VCaP (cell line): ENCODE measurements around the gene LIAS.

ENCODE experiments used
- H3K27ac ChIP-seq: fragments of 450-650 bp; 2 replicates; pipeline ENCODE4 v1.5.1; 2017
- CTCF ChIP-seq: fragments of 450-650 bp; conservative IDR thresholded peaks from 2 replicates; pipeline ENCODE4 v1.5.1; 2017; ENCODE audit warnings: mild to moderate bottlenecking, moderate library complexity

Gene LIAS

GRCh38 chr4:39456946-39457763, 1.7 kb upstream of the LIAS start:
- H3K27ac ChIP-seq = peak overlapping the region; percentile 93
- no peak for TF ChIP-seq CTCF

- peak overlapping the region; percentile 93 for H3K27ac ChIP-seq
Measured at GRCh38 chr4:39458161-39458504, 723 bp upstream of the LIAS start.

- no peak overlapping the region for H3K27ac ChIP-seq
- TF ChIP-seq CTCF = no peak
Measured at GRCh38 chr4:39464886-39465501, 6.1 kb downstream of the LIAS start.

GRCh38 chr4:39466747-39467146, 7.9 kb downstream of the LIAS start:
- no peak overlapping the region for H3K27ac ChIP-seq
- TF ChIP-seq CTCF = no peak

- no peak for TF ChIP-seq CTCF
- H3K27ac ChIP-seq = no peak overlapping the region
Measured at GRCh38 chr4:39467464-39467863, 8.6 kb downstream of the LIAS start.

- TF ChIP-seq CTCF = peak; percentile 93
- peak overlapping the region; percentile 47 for H3K27ac ChIP-seq
Measured at GRCh38 chr4:39469429-39470077, 10.7 kb downstream of the LIAS start.

- TF ChIP-seq CTCF = no peak
- peak overlapping the region; percentile 47; the same call in 1 of the 2 replicates for H3K27ac ChIP-seq
Measured at GRCh38 chr4:39470402-39470801, 11.5 kb downstream of the LIAS start.
